ENCODE measurements around the gene CALML4.

The CALML4 gene

GRCh38 chr15:68186671-68187397 is 18.3 kb downstream of the CALML4 start:
- Histone ChIP-seq H3K9ac (no peak overlapping the region), H3K79me2 (no peaks in the 10 kb centered on the region), H3K36me3 (ENCODE audit: control insufficient read depth, insufficient read depth, low read length) (no peaks in the 10 kb centered on the region), H3K27me3 (ENCODE audit: control insufficient read depth, insufficient read depth, low read length) (no peaks in the 10 kb centered on the region), H3K9me3 (ENCODE audit: control insufficient read depth, low read length) (no peaks in the 10 kb centered on the region), H2AFZ (no peak overlapping the region), H3K4me3 (ENCODE audit: low read depth, low read length) (no peak overlapping the region), H3K27ac (no peak overlapping the region), H3K4me1 (no peaks in the 10 kb centered on the region), H3K4me2 (ENCODE audit: low read length) (no peak overlapping the region)
- TF ChIP-seq, protein P1, sequence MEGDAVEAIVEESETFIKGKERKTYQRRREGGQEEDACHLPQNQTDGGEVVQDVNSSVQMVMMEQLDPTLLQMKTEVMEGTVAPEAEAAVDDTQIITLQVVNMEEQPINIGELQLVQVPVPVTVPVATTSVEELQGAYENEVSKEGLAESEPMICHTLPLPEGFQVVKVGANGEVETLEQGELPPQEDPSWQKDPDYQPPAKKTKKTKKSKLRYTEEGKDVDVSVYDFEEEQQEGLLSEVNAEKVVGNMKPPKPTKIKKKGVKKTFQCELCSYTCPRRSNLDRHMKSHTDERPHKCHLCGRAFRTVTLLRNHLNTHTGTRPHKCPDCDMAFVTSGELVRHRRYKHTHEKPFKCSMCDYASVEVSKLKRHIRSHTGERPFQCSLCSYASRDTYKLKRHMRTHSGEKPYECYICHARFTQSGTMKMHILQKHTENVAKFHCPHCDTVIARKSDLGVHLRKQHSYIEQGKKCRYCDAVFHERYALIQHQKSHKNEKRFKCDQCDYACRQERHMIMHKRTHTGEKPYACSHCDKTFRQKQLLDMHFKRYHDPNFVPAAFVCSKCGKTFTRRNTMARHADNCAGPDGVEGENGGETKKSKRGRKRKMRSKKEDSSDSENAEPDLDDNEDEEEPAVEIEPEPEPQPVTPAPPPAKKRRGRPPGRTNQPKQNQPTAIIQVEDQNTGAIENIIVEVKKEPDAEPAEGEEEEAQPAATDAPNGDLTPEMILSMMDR (IDR thresholded peaks at IDR 0.05) = no peak

DNA sequence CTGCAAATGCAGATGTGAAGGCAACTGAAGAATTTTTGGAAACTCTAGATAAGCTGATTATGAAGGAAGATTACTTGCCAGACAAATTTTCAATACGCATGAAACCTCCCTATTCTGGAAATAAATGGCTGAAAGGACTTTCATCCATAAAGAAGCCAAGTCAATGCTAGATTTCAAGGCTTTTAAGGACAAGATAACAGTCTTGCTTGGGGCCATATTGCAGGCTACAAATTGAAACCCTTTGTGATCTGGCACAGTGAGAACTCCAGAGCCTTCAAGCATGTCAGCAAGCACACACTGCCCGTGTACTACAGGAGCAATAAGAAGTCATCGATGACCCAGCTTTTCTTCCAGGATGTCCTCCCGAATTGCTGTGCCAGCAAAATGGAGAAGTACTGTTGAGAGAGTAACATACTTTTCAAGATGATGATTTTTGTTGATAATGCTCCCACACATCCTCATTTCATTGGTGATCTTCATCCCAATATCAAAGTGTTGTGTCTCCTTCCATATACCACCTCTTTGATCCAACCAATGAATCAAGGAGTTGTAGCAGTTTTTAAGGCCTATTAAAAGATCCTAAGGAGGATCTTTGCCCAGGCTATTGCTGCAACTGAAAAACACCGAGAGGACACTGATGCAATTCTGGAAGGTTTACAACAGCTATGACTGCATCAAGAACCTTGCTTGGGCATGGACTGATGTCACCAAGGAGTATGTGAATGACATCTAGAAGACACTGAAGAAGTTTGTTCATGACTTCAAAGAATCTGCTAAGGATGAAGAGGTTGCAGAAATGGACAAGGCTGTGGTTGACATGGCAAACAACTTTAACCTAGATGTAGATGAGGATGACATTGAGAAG is 20.3 kb downstream of the CALML4 start:
- Histone ChIP-seq H3K27me3 (ENCODE audit: control insufficient read depth, insufficient read depth, low read length) (no peaks in the 10 kb centered on the region), H2AFZ (no peak overlapping the region), H3K4me1 (no peaks in the 10 kb centered on the region), H3K36me3 (ENCODE audit: control insufficient read depth, insufficient read depth, low read length) (no peaks in the 10 kb centered on the region), H3K79me2 (no peaks in the 10 kb centered on the region), H3K4me2 (ENCODE audit: low read length) (no peak overlapping the region), H3K27ac (no peak overlapping the region), H3K9me3 (ENCODE audit: control insufficient read depth, low read length) (no peaks in the 10 kb centered on the region), H3K9ac (no peak overlapping the region), H3K4me3 (ENCODE audit: low read depth, low read length) (no peak overlapping the region)
- TF ChIP-seq, protein P1 (IDR thresholded peaks at IDR 0.05) = no peak

DNA sequence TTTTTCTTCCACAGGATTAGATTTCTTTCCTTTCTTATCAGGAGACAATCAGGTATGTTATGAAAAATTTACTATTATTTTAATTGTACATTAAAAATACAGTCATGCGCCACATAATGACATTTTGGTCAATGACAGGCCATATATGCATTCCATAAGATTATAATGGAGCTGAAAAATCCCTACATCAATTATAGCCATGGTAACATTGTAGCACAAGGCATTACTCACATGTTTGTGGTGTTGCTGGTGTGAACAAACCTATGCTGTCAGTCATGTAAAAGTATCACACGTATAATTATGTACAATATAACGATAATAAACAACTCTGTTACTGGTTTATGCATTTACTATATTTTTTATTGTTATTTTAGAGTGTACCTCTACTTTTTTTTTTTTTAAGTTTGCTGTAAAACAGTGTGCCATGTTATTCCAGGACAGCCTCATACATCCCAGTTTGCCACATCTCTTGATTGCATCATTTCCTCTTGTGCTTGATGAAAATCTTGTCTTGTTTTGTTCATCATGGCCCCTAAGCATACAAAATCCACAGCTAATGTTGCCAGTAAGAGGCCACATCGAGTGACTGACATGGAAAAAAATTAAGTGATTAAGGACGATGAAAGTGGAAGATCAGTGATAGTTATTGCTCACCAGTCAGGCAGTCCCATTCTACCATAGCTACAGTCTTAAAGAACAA is 21.4 kb downstream of the CALML4 start:
- no peak overlapping the region for H2AFZ ChIP-seq
- no peak overlapping the region for H3K27ac ChIP-seq
- no peak overlapping the region for H3K4me2 ChIP-seq (ENCODE audit: low read length)
- no peak overlapping the region for H3K9ac ChIP-seq
- no peak overlapping the region for H3K4me3 ChIP-seq (ENCODE audit: low read depth, low read length)
- H3K27me3 ChIP-seq (ENCODE audit: control insufficient read depth, insufficient read depth, low read length) = no peaks in the 10 kb centered on the region
- no peaks in the 10 kb centered on the region for H3K4me1 ChIP-seq
- TF ChIP-seq, protein P1 (IDR thresholded peaks at IDR 0.05) = no peak
- H3K36me3 ChIP-seq (ENCODE audit: control insufficient read depth, insufficient read depth, low read length) = no peaks in the 10 kb centered on the region
- no peaks in the 10 kb centered on the region for H3K9me3 ChIP-seq (ENCODE audit: control insufficient read depth, low read length)
- no peaks in the 10 kb centered on the region for H3K79me2 ChIP-seq

DNA sequence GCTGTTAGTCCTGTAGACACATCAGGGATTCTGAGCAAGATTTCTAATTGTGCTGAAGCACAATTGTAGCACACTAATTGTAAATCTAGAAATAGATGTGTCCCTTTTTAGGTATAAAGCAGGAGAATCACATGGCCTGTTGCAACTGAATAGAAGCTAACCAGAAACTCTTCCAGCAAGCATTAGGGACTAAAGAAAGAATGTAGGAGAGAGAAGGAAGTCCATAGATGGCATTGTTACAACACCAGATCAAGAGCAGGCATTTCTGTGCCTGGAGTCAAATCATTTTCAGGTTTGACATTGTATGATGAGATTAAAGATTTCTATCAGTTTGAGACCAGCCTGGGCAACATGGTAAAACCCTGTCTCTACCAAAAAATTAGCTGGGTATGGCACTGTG is 27.4 kb downstream of the CALML4 start:
- TF ChIP-seq, protein P1 (IDR thresholded peaks at IDR 0.05) = no peak
- Histone ChIP-seq H3K36me3 (ENCODE audit: control insufficient read depth, insufficient read depth, low read length) (no peaks in the 10 kb centered on the region), H3K4me2 (ENCODE audit: low read length) (no peak overlapping the region)

More for the DNA sequence above, 27.4 kb downstream of the CALML4 start:
- Histone ChIP-seq H3K9me3 (ENCODE audit: control insufficient read depth, low read length) (no peaks in the 10 kb centered on the region), H3K4me3 (ENCODE audit: low read depth, low read length) (no peak overlapping the region), H3K9ac (no peak overlapping the region), H3K4me1 (no peaks in the 10 kb centered on the region), H2AFZ (no peak overlapping the region), H3K79me2 (no peaks in the 10 kb centered on the region), H3K27me3 (ENCODE audit: control insufficient read depth, insufficient read depth, low read length) (no peaks in the 10 kb centered on the region), H3K27ac (no peak overlapping the region)

Measured in parathyroid adenoma (tissue), 2 donors.